HFF-Myc (cell line): ENCODE data around the gene PHC1.

Experiments
- DNase-seq: peaks from one replicate; pipeline ENCODE4 v3.0.0-alpha.2; 2011; ENCODE audit warnings: low read depth; ENCODE audit errors: extremely low read depth
- H3K4me3 ChIP-seq: replicated peaks from 2 replicates; pipeline ENCODE4 v1.5.1; 2011; ENCODE audit warnings: low read depth, mild to moderate bottlenecking, control low read depth, low read length
- TF ChIP-seq, protein P1 (sequence below): IDR thresholded peaks from 2 replicates; pipeline ENCODE4 v1.5.1; 2012; ENCODE audit warnings: mild to moderate bottlenecking, low read depth, low read length, control low read depth; ENCODE audit errors: missing control alignments

PHC1 gene

DNA sequence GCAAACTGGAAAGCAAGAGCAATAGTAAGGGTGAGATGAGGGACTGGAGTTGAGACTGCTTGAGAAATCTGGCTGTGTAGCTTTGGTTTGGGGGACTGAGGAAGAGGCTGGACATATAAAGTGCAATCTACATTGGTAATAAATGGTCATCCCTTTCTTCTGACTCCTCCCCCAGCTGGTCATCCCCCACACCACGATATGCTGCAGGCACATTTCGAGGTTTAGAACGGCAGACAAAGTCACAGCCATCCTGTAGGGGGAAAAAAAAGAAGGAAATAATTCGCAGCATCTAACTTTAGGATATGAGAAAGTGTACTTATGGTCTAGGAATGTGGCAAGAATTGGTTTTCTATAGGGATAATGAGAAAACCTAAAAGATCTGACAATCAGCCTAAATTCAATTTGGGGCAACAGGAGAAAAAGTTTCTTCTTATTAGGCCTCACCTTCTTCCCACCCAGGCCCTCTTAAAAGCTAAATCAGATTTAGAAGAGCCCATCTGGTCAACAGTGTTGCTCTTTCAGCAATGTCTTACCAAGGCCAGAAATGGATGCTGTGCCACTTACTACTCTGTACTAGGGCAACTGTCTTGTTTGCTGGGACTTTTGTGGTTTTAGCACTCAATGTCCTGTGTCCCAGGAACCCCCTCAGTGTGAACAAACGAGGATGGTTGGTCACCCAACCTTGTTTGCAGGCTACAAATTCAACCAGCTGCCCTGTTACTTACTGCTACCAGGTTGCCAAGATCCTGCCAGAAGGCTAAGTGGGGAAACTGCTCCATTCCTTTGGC is 27.6 kb downstream of the PHC1 start:
- TF ChIP-seq, protein P1, sequence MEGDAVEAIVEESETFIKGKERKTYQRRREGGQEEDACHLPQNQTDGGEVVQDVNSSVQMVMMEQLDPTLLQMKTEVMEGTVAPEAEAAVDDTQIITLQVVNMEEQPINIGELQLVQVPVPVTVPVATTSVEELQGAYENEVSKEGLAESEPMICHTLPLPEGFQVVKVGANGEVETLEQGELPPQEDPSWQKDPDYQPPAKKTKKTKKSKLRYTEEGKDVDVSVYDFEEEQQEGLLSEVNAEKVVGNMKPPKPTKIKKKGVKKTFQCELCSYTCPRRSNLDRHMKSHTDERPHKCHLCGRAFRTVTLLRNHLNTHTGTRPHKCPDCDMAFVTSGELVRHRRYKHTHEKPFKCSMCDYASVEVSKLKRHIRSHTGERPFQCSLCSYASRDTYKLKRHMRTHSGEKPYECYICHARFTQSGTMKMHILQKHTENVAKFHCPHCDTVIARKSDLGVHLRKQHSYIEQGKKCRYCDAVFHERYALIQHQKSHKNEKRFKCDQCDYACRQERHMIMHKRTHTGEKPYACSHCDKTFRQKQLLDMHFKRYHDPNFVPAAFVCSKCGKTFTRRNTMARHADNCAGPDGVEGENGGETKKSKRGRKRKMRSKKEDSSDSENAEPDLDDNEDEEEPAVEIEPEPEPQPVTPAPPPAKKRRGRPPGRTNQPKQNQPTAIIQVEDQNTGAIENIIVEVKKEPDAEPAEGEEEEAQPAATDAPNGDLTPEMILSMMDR = no peak
- DNase-seq = no peak
- H3K4me3 ChIP-seq = no peak overlapping the region

DNA sequence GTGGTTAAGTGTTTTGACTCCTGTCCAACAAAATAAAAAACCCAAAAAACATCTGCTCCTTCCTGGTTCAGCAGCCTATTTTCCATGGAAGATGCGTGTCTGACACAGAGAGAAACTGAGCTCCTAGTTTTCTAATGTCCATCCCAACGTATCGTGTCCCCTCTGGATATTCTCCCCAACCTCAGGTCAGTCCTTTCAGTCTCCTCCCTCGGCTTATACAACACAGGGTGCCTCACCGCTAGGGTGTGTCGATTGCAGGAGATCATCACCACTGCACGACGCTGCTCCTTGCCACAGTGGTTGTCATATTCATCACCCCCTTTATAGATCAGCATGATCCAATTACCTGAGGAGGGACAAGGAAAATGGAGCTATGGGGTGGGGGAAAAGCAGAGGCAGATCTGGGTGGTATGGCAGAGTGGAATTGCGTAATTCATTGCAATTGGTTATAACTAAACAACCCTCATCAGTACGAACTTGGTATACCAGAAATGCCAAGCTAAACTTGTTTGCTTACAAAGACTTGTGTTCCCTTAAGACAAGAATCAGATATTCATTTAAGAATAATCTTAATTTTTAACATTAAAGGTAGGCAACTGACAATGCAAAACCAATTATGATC is 29.4 kb downstream of the PHC1 start:
- TF ChIP-seq, protein P1 = no peak
- no peak overlapping the region for H3K4me3 ChIP-seq
- no peak for DNase-seq

DNA sequence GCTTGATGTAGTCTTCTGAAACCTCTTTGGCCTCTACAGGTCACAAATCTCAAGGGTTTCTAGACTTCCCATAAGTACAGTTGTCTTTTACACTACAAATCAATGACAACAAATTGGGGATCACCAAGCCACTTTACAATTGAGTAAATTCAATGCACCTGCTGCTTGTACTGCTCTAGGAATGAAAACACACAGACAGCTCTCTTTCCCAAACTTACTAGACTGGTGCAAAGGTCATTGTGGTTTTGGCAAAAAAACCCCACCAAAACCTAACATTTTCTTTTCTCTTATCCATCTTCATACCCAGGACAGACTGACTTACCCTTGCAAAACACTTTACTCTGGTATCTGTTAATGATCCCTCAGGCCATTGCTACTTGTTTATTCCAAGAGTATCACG is 32.4 kb downstream of the PHC1 start:
- no peak overlapping the region for H3K4me3 ChIP-seq
- DNase-seq = no peak
- TF ChIP-seq, protein P1 = no peak

DNA sequence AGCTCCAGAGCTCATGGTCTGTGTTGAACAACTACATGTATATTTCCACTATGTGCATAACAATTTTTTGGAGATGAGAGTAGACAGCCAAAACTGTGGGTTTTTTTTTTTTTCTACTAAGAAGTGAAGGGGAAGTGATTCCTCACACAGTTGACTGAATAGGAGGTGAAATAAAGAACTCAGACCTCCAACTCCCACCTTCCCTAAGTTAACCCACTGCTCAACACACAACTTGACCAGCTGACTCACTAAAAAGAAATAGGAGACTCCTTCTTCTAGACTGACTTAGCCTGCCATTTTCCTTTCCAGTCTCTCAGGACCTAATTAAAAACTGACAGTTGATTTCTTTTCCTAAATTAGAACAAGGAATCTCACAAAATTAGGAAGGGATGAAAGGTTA is 33.4 kb downstream of the PHC1 start:
- H3K4me3 ChIP-seq = peak overlapping the region; percentile 88
- DNase-seq = no peak
- TF ChIP-seq, protein P1 = no peak

DNA sequence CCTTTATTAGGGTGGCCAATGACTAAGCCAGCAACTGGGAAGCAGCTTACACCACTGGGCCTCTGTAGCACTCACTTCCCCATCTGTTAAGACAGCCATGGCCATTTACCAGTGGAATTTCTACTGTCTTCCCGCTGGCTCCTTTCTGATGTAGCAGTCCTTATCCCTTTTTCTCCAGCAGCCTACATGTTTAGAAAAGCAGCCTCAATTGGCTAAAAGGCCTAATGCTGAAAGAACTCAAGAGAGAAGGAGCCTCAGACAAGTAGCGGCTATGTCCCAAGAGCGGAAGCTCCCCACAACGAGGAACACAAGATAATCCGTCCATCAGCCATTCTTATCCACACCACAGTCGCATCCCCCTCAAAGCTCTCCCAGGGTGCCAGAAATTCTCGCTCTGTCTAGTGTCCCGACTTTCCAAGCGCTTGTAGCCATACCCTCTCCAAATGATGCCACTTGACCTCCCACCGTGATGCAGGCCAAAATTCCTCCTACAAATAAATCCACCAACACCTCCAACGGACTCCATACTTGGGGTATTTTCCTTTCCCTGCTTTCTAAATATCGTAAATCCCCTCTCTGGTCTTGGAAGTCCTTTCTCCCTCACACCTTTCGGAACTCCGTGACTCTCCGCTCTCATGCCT is 34.5 kb downstream of the PHC1 start:
- peak overlapping the region; percentile 88 for H3K4me3 ChIP-seq
- no peak for DNase-seq
- TF ChIP-seq, protein P1 = no peak

DNA sequence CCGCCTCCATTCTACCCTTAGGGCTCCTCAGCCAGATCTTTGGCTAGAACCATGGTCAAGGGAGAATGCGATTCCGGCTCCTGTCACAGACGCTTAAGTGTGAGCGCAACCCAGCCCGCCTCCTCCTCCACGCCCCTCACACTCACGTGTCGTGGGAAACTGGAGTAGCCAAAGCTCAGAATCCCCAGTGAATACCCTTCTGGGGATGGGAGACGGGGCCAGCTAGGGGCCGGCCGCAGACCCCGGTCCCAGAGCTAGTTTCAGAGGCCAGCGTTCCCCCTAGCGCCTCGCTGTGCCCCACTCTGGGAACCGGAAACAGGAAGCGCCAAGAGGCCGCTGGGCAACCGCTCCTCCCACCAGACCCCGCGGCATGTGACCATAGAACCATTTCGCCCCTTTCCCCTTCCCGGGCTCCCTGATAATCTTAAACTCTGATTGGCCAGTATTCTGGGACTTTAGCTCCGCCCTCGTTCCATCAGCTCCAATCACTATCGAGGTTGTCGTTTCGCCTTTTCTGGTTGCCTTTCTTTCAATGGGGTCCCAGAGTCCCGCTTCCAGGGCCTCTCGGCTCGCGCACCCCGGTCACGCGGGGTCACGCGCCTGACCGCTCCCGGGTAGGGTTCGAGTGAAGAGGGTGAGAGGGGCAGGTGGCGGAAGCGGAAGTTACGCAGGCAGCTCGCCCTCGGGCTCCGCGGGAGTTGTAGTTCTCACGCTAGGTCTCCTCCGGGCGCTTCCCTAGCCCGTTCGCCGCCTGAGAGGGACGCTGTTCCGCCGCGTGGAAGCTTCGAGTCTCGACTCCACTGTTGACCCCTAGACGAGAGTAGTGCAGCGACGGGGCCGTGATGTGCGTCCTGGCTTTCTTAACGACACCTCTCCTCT is 35.3 kb downstream of the PHC1 start, which contains the start of gene M6PR:
Gene M6PR (minus strand): TSS at position 304 of the 879 bp plus-strand sequence. CDS start 3,241 bp downstream, outside the sequence.
- peak within 1 kb of the TSS; percentile 88 for H3K4me3 ChIP-seq
- DNase-seq = peak; percentile 93
- TF ChIP-seq, protein P1 = peak; percentile 44
